Ovary (tissue), 9 donors: ENCODE measurements around the gene UNKL. TPM values are rescaled to one million over a fixed set of nuclear protein-coding genes. Genes with fewer than 3 reads are reported as not detected.

Experiments used
- DNase-seq, 5 donors: peaks; one replicate each; pipeline ENCODE4 v3.0.0-alpha.2; 2019 to 2020
- H3K27ac ChIP-seq, 2 donors: fragments of 200-600 bp; one replicate each; pipeline versions ENCODE4 v1.5.1 to v1.8.0; 2019 to 2022
- H3K27me3 ChIP-seq: fragments of 200-600 bp; one replicate; pipeline ENCODE4 v1.8.0; 2022
- H3K36me3 ChIP-seq: fragments of 200-600 bp; sonication (generic); one replicate; pipeline ENCODE4 v1.5.1; 2019
- H3K4me1 ChIP-seq: one replicate; pipeline ENCODE4 v1.8.1; 2013; ENCODE audit warnings: mild to moderate bottlenecking, moderate library complexity; ENCODE audit not compliant: insufficient read depth
- H3K4me3 ChIP-seq: fragments of 200-600 bp; sonication (generic); one replicate; pipeline ENCODE4 v1.5.1; 2017
- H3K9me3 ChIP-seq, 2 donors: fragments of 200-600 bp in 1 of 2; sonication (generic) in 1 of 2; one replicate each; pipeline versions ENCODE4 v1.5.1 to v1.8.1; 2013 to 2019; ENCODE audit warnings: mild to moderate bottlenecking in 1 of 2, moderate library complexity in 1 of 2
- CTCF ChIP-seq, 3 donors: fragments of 450-650 bp in 2 of 3; fragments of 200-600 bp in 1 of 3; IDR thresholded peaks; one replicate each; pipeline versions ENCODE4 v1.5.1 to v1.8.0; 2016 to 2022; ENCODE audit warnings: antibody characterized with exemption in 3 of 3, mild to moderate bottlenecking in 1 of 3
- EP300 ChIP-seq: sonication (generic); formaldehyde crosslinking; IDR thresholded peaks from one replicate; pipeline ENCODE4 v1.6.1; 2017; ENCODE audit warnings: antibody characterized with exemption
- POLR2A ChIP-seq: fragments of 450-650 bp; IDR thresholded peaks from one replicate; pipeline ENCODE4 v1.6.1; 2017; ENCODE audit warnings: antibody characterized with exemption, mild to moderate bottlenecking, moderate library complexity
- WGBS, 3 donors: extraction: QIAGEN DNeasy Blood & Tissue Kit in 1 of 3; methylation state at CpG; one replicate each; pipeline versions ENCODE4 v1.1.5 to v1.1.7; 2013 to 2017; 5-methylcytosine and 5-hydroxymethylcytosine counted together
- intact Hi-C, 4 donors: fragments of 100-400 bp; cut with DNase I; formaldehyde crosslinking; loops; one replicate each; pipeline versions ENCODE4 v1.11.0 to v1.15.1; 2022 to 2023
- polyA plus RNA-seq, 2 donors: library from polyadenylated mRNA; stranded (reverse); fragments of 200-250 nt in 1 of 2; fragments of 350-450 nt in 1 of 2; fragmentation: Illumina TruSeq in 1 of 2; extraction: RNeasy Lipid Tissue Mini Kit (QIAGEN cat#74804) in 1 of 2; gene quantifications; one replicate each; pipeline ENCODE4 v1.2.3, GENCODE V29; 2013 to 2014
- total RNA-seq, 7 donors: library from RNA; depleted of rRNA in 2 of 7; stranded (reverse); fragments of >200 nt in 2 of 7; fragmentation: NEBNext Ultra II Directional in 3 of 7; extraction: Animal tissue kit (Norgen Biotek cat#: 25700) in 3 of 7; gene quantifications; one replicate each; pipeline versions ENCODE4 v1.1.0 to v1.2.4, GENCODE V29; 2016 to 2023
- donor health status: DM: no; HTN: no; CAD: no; lungs with moderate emphysema.
- donor health status: DM: no; HTN: no; CAD: no.
- donor health status: Bipolar disorder and iron deficiency.
- donor health status: DM: yes; HTN: yes; CAD: no.
- donor health status: DM: no; HTN: no; CAD: no.
- donor health status: DM: yes; HTN: yes; CAD: no.

Gene UNKL
- total and polyA plus RNA-seq, 9 donors = 7.0 to 44.8 (median 32.5) TPM

GRCh38 chr16:1422076-1422475 is 7.6 kb upstream of the UNKL start:
- Histone ChIP-seq H3K4me3 (no peak overlapping the region), H3K27me3 (no peaks in the 10 kb centered on the region), H3K27ac (peak overlapping the region in 1 of 2 donors; percentile 96), H3K9me3 (no peaks in the 10 kb centered on the region), H3K4me1 (peaks cover 4% of the 10 kb centered on the region), H3K36me3 (no peaks in the 10 kb centered on the region)
- 87 to 92% (median 87%) methylated on average over 10 of the region's 10 CpGs for WGBS, 3 donors
- intact Hi-C loops = loop anchor here in 1 of 4 donors (10.0 kb wide), 1 partner anchor 73 kb away; the partner anchor contains the start of gene TELO2
- TF ChIP-seq EP300 (no peak), POLR2A (no peak), CTCF (IDR thresholded peaks at IDR 0.05) (no peak)
- DNase-seq = no peak

- Histone ChIP-seq H3K9me3 (no peaks in the 10 kb centered on the region), H3K4me1 (peaks cover 4% of the 10 kb centered on the region), H3K27ac (peak overlapping the region; percentile 68 to 96), H3K36me3 (no peaks in the 10 kb centered on the region), H3K27me3 (no peaks in the 10 kb centered on the region), H3K4me3 (peak overlapping the region; percentile 73)
- peak in 1 of 5 donors; percentile 28 for DNase-seq
- no peak for TF ChIP-seq POLR2A
- TF ChIP-seq EP300 = no peak
- no peak for TF ChIP-seq CTCF (IDR thresholded peaks at IDR 0.05)
- 0 to 1% (median 0%) methylated on average over 16 to 22 of the region's 22 CpGs for WGBS, 3 donors
- intact Hi-C loops = loop anchor here in 1 of 4 donors (10.0 kb wide), 1 partner anchor 75 kb away; the partner anchor contains the start of gene TELO2
These were observed 5.6 kb upstream of the UNKL start for GRCh38 chr16:1420111-1420539.

- no peaks in the 10 kb centered on the region for H3K9me3 ChIP-seq
- no peaks in the 10 kb centered on the region for H3K27me3 ChIP-seq
- TF ChIP-seq EP300 = no peak
- no peak for TF ChIP-seq CTCF (IDR thresholded peaks at IDR 0.05)
- no peak for TF ChIP-seq POLR2A
- intact Hi-C loops = no loop called here
- no peak overlapping the region for H3K4me3 ChIP-seq
- H3K27ac ChIP-seq = no peak overlapping the region
- WGBS, 3 donors = 56 to 72% (median 60%) methylated on average over 3 of the region's 3 CpGs
- DNase-seq = no peak
- peaks cover 4% of the 10 kb centered on the region for H3K4me1 ChIP-seq
- H3K36me3 ChIP-seq = no peaks in the 10 kb centered on the region
These were observed 2.0 kb upstream of the UNKL start for GRCh38 chr16:1416521-1416941.

- intact Hi-C loops = no loop called here
These were observed 596 bp downstream of the UNKL start for GRCh38 chr16:1413684-1414531.

More at GRCh38 chr16:1413684-1414531, 596 bp downstream of the UNKL start:
- DNase-seq = peak; percentile 44 to 77 (median 64)
- Histone ChIP-seq H3K27me3 (no peaks in the 10 kb centered on the region), H3K4me1 (peaks cover 3% of the 10 kb centered on the region), H3K27ac (peak overlapping the region; percentile 71 to 83), H3K36me3 (no peaks in the 10 kb centered on the region), H3K4me3 (peak overlapping the region; percentile 93), H3K9me3 (no peaks in the 10 kb centered on the region)
- no peak for TF ChIP-seq EP300
- TF ChIP-seq CTCF (IDR thresholded peaks at IDR 0.05) = peak; percentile 24 to 53 (median 45)
- WGBS, 3 donors = 0 to 2% (median 2%) methylated on average over 50 to 85 of the region's 85 CpGs
